Nucleus accumbens (tissue), 56 donors: ENCODE results near the gene LCORL.
"Not testable (repeated sequence)": the region's sequence is repeated elsewhere in the genome, so short reads cannot be mapped to it uniquely, and the experiment has no call there.

ENCODE experiments used
- DNase-seq, 56 donors: peaks; one replicate each; lab custom pipeline; 2025; lab: John Stamatoyannopoulos, UW

The LCORL gene

GRCh38 chr4:18021720-18022571 lies at the start of gene LCORL:
Gene LCORL, minus strand, starts transcription at chr4:18021755. Its CDS starts 4 bp downstream, at chr4:18021751.
- peak; percentile 73 to 100 (median 93) for DNase-seq

- no peak for DNase-seq
These were observed 48.3 kb upstream of the LCORL start for GRCh38 chr4:18069810-18070209.

- no peak for DNase-seq
These were observed 45.5 kb upstream of the LCORL start for GRCh38 chr4:18067031-18067430.

- DNase-seq: no peak
These were observed 41.5 kb upstream of the LCORL start for GRCh38 chr4:18063079-18063478.

- DNase-seq: no peak
These were observed 36.4 kb upstream of the LCORL start for GRCh38 chr4:18057821-18058533.

GRCh38 chr4:18056030-18056429 lies 34.5 kb upstream of the LCORL start:
- no peak for DNase-seq

- no peak for DNase-seq
These were observed 30.6 kb upstream of the LCORL start for GRCh38 chr4:18052158-18052557.

GRCh38 chr4:18051281-18051680 lies 29.7 kb upstream of the LCORL start:
- DNase-seq: no peak

GRCh38 chr4:18050448-18050847 lies 28.9 kb upstream of the LCORL start:
- DNase-seq: no peak

- DNase-seq: no peak
These were observed 27.9 kb upstream of the LCORL start for GRCh38 chr4:18049446-18049845.

- DNase-seq: no peak
These were observed 21.2 kb upstream of the LCORL start for GRCh38 chr4:18042754-18043153.

- DNase-seq: no peak
These were observed 20.5 kb upstream of the LCORL start for GRCh38 chr4:18042012-18042411.

- no peak for DNase-seq
These were observed 19.6 kb upstream of the LCORL start for GRCh38 chr4:18041114-18041513.

- no peak for DNase-seq
These were observed 17.6 kb upstream of the LCORL start for GRCh38 chr4:18039113-18039512.

- not testable (repeated sequence) for DNase-seq
These were observed 14.8 kb upstream of the LCORL start for GRCh38 chr4:18036369-18036768.

GRCh38 chr4:18034099-18034498 lies 12.5 kb upstream of the LCORL start:
- no peak for DNase-seq

- no peak for DNase-seq
These were observed 11.8 kb upstream of the LCORL start for GRCh38 chr4:18033111-18034085.

- no peak for DNase-seq
These were observed 3.7 kb upstream of the LCORL start for GRCh38 chr4:18025288-18025687.

GRCh38 chr4:18022572-18023050 lies 1.1 kb upstream of the LCORL start:
- DNase-seq: no peak

- DNase-seq: no peak
These were observed 160 bp downstream of the LCORL start for GRCh38 chr4:18021470-18021719.
